Medulla oblongata (tissue), 1 donor: Measurements from ENCODE around the gene RRP12.
"Not testable (repeated sequence)": the region's sequence is repeated elsewhere in the genome, so short reads cannot be mapped to it uniquely, and the experiment has no call there.

ENCODE experiments used
- DNase-seq: peaks from one replicate; pipeline ENCODE4 v3.0.0-alpha.2; 2015; ENCODE audit errors: extremely low spot score

RRP12 gene, protein sequence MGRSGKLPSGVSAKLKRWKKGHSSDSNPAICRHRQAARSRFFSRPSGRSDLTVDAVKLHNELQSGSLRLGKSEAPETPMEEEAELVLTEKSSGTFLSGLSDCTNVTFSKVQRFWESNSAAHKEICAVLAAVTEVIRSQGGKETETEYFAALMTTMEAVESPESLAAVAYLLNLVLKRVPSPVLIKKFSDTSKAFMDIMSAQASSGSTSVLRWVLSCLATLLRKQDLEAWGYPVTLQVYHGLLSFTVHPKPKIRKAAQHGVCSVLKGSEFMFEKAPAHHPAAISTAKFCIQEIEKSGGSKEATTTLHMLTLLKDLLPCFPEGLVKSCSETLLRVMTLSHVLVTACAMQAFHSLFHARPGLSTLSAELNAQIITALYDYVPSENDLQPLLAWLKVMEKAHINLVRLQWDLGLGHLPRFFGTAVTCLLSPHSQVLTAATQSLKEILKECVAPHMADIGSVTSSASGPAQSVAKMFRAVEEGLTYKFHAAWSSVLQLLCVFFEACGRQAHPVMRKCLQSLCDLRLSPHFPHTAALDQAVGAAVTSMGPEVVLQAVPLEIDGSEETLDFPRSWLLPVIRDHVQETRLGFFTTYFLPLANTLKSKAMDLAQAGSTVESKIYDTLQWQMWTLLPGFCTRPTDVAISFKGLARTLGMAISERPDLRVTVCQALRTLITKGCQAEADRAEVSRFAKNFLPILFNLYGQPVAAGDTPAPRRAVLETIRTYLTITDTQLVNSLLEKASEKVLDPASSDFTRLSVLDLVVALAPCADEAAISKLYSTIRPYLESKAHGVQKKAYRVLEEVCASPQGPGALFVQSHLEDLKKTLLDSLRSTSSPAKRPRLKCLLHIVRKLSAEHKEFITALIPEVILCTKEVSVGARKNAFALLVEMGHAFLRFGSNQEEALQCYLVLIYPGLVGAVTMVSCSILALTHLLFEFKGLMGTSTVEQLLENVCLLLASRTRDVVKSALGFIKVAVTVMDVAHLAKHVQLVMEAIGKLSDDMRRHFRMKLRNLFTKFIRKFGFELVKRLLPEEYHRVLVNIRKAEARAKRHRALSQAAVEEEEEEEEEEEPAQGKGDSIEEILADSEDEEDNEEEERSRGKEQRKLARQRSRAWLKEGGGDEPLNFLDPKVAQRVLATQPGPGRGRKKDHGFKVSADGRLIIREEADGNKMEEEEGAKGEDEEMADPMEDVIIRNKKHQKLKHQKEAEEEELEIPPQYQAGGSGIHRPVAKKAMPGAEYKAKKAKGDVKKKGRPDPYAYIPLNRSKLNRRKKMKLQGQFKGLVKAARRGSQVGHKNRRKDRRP (N-terminal part only)

GRCh38 chr10:97400665-97401454 is at the start of gene RRP12:
Gene RRP12, minus strand, starts transcription at chr10:97401340. Its CDS starts 109 bp downstream, at chr10:97401231.
- DNase-seq = peak; percentile 99

- DNase-seq = no peak
These were observed 49.7 kb upstream of the RRP12 start for GRCh38 chr10:97450828-97451227.

- DNase-seq = peak; percentile 99
These were observed 44.8 kb upstream of the RRP12 start, which contains the start of the genes EXOSC1 and ZDHHC16 for GRCh38 chr10:97445722-97446639. Gene EXOSC1, minus strand, starts transcription at chr10:97446006. Its CDS starts 21 bp downstream, at chr10:97445985. Gene ZDHHC16, plus strand, starts transcription at chr10:97446175. Its CDS starts 5,501 bp downstream, at chr10:97451676.

DNA sequence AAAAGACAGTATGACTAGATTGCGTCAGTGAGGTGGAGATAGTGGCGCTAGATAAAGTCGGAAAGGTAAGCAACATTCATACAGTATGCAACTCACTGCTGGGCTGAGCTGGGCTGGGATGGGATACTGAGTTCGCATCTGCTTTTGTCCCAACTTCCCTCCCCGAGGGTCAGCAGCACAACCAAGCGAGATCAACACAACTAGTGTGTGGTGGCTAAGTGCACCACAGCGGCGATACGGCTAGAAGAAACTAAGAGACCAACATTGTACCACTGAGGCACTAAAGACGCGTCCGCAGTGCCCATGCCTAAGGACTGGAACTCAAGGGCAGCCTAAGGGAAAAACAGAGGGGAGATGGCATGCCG is 44.2 kb upstream of the RRP12 start:
- peak; percentile 15 for DNase-seq

DNA sequence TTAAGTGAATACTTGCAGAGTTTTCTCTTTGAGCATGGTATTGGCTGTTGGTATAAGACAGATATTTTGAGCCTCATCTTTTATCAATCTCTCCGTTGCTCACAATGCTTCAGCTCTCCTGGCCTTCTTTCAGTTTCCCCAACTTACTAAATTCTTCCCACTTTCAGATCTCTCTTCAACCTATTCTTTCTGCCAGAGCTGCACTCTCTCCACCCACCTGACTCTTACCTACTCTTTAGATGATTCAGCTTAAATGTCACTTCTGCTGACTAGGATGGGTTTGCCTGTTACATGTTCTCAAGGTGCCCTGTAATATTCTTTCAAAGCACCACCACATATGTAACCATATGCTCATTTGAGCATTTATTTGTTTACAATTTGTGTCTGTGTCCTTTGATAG is 43.1 kb upstream of the RRP12 start:
- no peak for DNase-seq

- no peak for DNase-seq
These were observed 41.1 kb upstream of the RRP12 start for GRCh38 chr10:97442277-97442676.

DNA sequence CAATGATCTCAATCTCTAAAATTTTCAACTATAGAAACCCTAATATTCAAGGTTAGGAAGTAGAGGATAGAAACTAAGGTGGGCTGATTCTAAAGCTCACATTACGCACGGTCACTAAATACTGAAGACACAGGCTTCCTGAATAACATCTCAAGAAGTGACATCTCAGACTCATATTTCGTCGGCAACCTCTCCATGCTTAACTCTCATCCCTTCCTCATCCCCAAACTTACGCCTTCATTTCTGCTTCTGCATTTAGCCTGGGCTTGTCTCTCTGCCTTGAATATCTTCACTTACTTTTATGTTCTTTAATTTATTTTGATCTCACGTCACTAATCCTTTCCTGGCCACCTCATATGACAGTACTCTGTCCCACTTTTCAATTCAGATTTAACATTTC is 34.1 kb upstream of the RRP12 start:
- DNase-seq = no peak

GRCh38 chr10:97434557-97434956 is 33.4 kb upstream of the RRP12 start:
- DNase-seq = no peak

- DNase-seq = no peak
These were observed 32.9 kb upstream of the RRP12 start for GRCh38 chr10:97434055-97434454.

DNA sequence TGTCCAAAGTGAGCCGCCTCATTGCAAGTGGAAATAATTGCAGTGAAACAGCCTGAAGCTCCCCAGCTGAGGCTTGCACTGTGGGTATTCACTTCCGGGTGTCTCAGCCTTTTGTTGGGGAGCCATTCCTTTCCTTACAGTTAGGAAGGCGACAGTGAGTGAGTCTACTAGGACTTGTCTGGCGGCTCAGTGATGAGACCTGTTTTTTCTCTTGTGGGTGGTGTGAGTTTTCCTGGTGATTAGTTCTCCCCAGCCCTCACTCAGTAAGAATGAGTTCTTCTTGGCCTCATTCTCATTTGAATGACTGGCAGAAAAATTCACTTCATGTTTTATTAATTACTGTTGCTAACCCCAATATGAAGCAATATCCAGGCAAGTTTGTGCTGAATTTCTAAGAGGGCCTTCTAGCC is 27.4 kb upstream of the RRP12 start:
- no peak for DNase-seq

DNA sequence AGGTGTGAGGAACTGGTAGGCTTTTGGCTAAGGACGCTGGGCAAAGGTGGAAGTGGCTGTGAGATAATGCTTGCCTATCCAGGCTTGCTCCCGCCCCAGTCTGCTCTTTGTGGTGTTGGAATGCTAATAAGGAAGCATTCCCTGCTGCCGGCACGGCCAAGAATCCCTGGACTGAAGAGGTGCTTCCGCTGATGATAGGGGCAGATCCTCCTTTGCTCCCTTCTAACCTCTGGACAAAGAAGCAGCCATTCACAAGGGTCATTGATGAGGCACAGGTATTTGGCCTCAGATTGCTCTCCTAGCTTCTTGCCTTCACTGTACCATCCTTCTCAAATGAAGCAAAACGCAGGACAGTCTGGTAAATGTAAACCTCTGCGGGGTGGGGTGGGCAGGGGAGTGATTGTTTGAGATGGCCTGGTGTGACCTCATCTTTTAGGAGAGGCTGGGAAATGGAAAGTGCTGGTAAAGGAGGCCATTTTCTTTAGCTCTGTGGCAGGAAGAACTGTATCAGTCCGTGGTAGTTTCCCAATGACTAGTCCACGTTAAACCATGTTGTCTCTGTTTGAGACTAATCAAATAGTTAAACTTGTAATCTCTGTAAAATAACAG is 26.5 kb upstream of the RRP12 start:
- no peak for DNase-seq

GRCh38 chr10:97426776-97427570 is 25.8 kb upstream of the RRP12 start:
- no peak for DNase-seq

- DNase-seq = peak; percentile 98
These were observed 25.0 kb upstream of the RRP12 start, which contains the start of gene PGAM1 for GRCh38 chr10:97425964-97426775. Gene PGAM1, plus strand, starts transcription at chr10:97426191. Its CDS starts 117 bp downstream, at chr10:97426308.

DNA sequence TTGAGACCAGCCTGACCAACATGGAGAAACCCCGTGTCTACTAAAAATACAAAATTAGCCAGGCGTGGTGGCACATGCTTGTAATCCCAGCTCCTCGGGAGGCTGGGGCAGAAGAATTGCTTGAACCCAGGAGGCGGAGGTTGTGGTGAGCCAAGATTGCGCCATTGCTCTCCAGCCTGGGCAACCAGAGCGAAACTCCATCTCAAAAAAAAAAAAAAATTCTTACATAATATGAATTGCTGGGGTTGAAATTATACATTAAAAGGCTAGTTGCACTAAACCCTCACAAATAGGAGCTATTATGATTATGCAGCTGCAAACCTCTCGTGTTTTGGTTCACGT is 22.6 kb upstream of the RRP12 start:
- not testable (repeated sequence) for DNase-seq

DNA sequence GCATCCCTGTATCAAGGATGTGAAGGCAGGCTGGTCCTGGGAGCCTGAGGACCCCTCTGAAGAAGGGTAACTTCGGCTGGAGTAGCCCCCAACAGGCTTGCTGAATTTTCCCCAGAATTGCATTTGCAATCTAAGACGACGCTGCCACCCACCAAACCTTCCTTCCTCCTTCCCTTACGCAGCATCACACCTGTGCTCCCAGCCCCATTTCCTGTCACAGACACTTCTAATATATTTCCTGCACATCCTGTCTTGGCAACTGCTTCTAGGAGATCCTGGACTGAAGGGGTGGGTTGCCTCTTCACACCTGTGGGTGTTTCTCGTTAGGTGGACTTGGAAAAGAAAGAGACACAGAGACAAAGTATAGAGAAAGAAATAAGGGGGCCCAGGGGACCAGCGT is 15.4 kb upstream of the RRP12 start:
- DNase-seq = no peak

- DNase-seq = no peak
These were observed 11.8 kb upstream of the RRP12 start for GRCh38 chr10:97412891-97413304.

- no peak for DNase-seq
These were observed 10.3 kb upstream of the RRP12 start for GRCh38 chr10:97411406-97411805.
